ENCODE measurements around the gene SGPL1. TPM values are rescaled to one million over a fixed set of nuclear protein-coding genes. Genes with fewer than 3 reads are reported as not detected.

The SGPL1 gene
- total RNA-seq, 1 donor from 2014 or later: 51.5 TPM

DNA sequence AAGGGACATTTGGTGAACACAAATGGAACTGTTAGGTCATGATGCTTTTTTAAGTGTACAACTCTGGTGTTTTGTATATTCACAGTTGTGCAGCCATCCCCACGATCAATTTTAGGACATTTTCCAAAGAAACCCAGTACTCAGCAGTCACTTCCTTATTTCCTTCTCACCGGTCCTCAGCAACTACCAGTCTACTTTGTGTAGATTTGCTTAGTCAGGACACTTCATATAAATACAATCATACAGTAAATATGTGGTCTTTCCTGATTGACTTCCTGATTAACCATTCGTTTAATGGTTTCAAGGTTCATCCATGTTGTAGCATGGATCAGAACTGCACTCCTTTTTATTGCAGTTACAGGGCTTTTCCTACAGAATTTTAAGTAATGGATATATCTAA is 14.4 kb downstream of the SGPL1 start:
- no peaks in the 10 kb centered on the region for H3K27me3 ChIP-seq
- no peaks in the 10 kb centered on the region for H3K27me3 Mint-ChIP-seq (ENCODE audit: insufficient read depth, low read depth)
- H3K9me3 ChIP-seq (ENCODE audit: low read depth): no peaks in the 10 kb centered on the region
- no peak overlapping the region for H3K27ac ChIP-seq
- H3K9me3 Mint-ChIP-seq: no peaks in the 10 kb centered on the region
- H3K36me3 Mint-ChIP-seq: peaks cover 25% of the 10 kb centered on the region
- no peak overlapping the region for H3K9ac ChIP-seq
- no peaks in the 10 kb centered on the region for H3F3A ChIP-seq (ENCODE audit: low read depth)
- H3K79me2 ChIP-seq (ENCODE audit: low read depth): peaks cover 71% of the 10 kb centered on the region
- no peak overlapping the region for H2AFZ ChIP-seq (replicated peaks)
- H3K4me3 ChIP-seq: no peak overlapping the region
- no peak for DNase-seq (ENCODE audit: low spot score)
- peaks cover 32% of the 10 kb centered on the region for H4K20me1 ChIP-seq (ENCODE audit: low read depth)
- no peak overlapping the region for H3K4me3 Mint-ChIP-seq
- no peak overlapping the region for H3K27ac Mint-ChIP-seq
- peaks cover 4% of the 10 kb centered on the region for H3K36me3 ChIP-seq
- H3K4me1 ChIP-seq: no peaks in the 10 kb centered on the region
- H3K4me1 Mint-ChIP-seq: no peaks in the 10 kb centered on the region
- H3K4me2 ChIP-seq: no peak overlapping the region
- TF ChIP-seq EZH2 (IDR thresholded peaks at IDR 0.05): no peak
- TF ChIP-seq EZH2phosphoT487 (IDR thresholded peaks at IDR 0.05): no peak
- TF ChIP-seq, protein P1, sequence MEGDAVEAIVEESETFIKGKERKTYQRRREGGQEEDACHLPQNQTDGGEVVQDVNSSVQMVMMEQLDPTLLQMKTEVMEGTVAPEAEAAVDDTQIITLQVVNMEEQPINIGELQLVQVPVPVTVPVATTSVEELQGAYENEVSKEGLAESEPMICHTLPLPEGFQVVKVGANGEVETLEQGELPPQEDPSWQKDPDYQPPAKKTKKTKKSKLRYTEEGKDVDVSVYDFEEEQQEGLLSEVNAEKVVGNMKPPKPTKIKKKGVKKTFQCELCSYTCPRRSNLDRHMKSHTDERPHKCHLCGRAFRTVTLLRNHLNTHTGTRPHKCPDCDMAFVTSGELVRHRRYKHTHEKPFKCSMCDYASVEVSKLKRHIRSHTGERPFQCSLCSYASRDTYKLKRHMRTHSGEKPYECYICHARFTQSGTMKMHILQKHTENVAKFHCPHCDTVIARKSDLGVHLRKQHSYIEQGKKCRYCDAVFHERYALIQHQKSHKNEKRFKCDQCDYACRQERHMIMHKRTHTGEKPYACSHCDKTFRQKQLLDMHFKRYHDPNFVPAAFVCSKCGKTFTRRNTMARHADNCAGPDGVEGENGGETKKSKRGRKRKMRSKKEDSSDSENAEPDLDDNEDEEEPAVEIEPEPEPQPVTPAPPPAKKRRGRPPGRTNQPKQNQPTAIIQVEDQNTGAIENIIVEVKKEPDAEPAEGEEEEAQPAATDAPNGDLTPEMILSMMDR (IDR thresholded peaks at IDR 0.05): no peak

DNA sequence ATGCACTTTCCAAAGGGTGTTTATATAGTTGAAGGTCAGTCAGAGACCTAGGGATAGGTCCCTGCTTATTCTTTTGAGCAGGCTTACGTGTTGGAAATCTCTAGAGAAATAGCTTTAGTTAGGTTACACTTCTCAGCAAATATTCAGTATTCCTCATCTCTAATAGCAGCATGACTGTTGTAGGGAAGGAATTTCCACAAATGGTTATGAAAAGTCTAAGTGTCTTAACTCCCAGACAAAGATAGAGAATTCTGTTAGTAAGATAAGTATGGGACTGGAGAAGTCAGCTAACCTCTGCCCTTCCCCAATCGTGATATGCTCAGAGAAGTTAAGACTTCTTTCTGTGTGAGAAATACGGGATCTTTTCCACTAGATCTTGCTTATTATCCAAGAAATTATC is 16.5 kb downstream of the SGPL1 start:
- Mint-ChIP-seq H3K36me3 (peaks cover 27% of the 10 kb centered on the region), H3K27ac (no peak overlapping the region), H3K4me1 (no peaks in the 10 kb centered on the region), H3K27me3 (ENCODE audit: insufficient read depth, low read depth) (no peaks in the 10 kb centered on the region), H3K4me3 (no peak overlapping the region), H3K9me3 (peaks cover 2% of the 10 kb centered on the region)
- Histone ChIP-seq H4K20me1 (ENCODE audit: low read depth) (peaks cover 32% of the 10 kb centered on the region), H3K9me3 (ENCODE audit: low read depth) (no peaks in the 10 kb centered on the region), H3K36me3 (no peaks in the 10 kb centered on the region), H3K79me2 (ENCODE audit: low read depth) (peaks cover 69% of the 10 kb centered on the region), H3K4me2 (no peak overlapping the region), H2AFZ (replicated peaks) (no peak overlapping the region), H3K4me1 (no peaks in the 10 kb centered on the region), H3K9ac (no peak overlapping the region), H3K27ac (no peak overlapping the region), H3K27me3 (no peaks in the 10 kb centered on the region), H3F3A (ENCODE audit: low read depth) (no peaks in the 10 kb centered on the region), H3K4me3 (no peak overlapping the region)
- DNase-seq (ENCODE audit: low spot score): no peak
- TF ChIP-seq, protein P1 (IDR thresholded peaks at IDR 0.05): no peak

DNA sequence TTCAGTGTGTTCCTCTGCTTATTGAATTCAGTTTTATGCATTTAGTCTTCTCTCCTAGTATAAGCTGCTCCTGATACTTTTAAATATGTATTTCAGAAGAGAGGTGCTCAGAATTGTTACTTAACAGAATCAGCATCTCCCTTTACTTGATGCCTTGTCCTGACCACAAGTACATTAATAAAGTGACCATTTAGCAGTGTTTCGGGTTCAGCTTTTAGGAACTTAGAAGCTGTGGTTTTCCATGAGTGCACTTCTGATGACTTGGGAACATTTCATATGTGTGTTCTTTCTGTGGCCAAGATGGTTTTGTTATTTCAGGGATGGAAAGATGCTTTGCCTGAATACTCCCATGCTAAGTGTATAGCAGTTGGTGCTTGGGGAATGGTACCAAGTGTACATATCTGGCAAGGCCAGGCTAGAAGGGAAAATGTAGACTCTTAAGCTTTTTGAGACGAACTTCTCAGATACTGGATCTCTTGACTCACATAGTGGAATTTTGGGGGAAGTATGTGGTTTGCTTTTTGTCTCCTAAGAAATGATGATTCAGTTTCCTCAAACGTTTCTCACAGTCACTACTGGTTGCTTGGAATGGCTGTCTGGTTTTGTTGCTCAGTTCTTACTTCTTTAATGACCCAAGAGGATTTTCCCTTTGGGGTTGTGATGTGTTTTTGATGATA is 17.2 kb downstream of the SGPL1 start:
- no peak overlapping the region for H3K4me2 ChIP-seq
- Mint-ChIP-seq H3K4me3 (no peak overlapping the region), H3K27me3 (ENCODE audit: insufficient read depth, low read depth) (no peaks in the 10 kb centered on the region), H3K27ac (no peak overlapping the region), H3K36me3 (peaks cover 35% of the 10 kb centered on the region), H3K9me3 (peaks cover 9% of the 10 kb centered on the region), H3K4me1 (no peaks in the 10 kb centered on the region)
- H4K20me1 ChIP-seq (ENCODE audit: low read depth): peaks cover 24% of the 10 kb centered on the region
- H3K27me3 ChIP-seq: no peaks in the 10 kb centered on the region
- no peaks in the 10 kb centered on the region for H3F3A ChIP-seq (ENCODE audit: low read depth)
- H3K27ac ChIP-seq: no peak overlapping the region
- DNase-seq (ENCODE audit: low spot score): no peak
- peaks cover 65% of the 10 kb centered on the region for H3K79me2 ChIP-seq (ENCODE audit: low read depth)
- H3K9ac ChIP-seq: no peak overlapping the region
- H2AFZ ChIP-seq (replicated peaks): no peak overlapping the region
- H3K36me3 ChIP-seq: no peaks in the 10 kb centered on the region
- no peaks in the 10 kb centered on the region for H3K4me1 ChIP-seq
- no peak for TF ChIP-seq EZH2 (IDR thresholded peaks at IDR 0.05)
- TF ChIP-seq EZH2phosphoT487 (IDR thresholded peaks at IDR 0.05): no peak
- H3K4me3 ChIP-seq: no peak overlapping the region
- H3K9me3 ChIP-seq (ENCODE audit: low read depth): no peaks in the 10 kb centered on the region

DNA sequence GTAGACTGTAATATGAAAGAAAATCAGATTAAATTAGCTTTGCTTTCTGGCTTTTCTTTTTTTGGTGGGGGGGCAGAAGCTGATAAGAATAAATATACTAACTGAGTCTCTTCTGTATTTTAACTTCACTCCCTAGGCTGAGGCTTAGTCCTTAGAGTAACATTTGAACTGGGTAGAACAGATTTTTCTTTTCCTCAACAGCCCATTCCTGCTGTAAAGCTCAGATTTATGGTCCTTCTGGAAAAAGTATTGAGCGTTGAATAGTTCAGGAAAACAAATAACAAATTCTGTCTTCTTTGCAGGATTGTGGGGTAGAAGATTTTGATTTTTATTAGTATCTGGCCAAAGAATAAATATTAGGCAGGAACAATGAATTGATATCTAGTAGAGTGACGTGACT is 17.9 kb downstream of the SGPL1 start:
- no peaks in the 10 kb centered on the region for H3K9me3 ChIP-seq (ENCODE audit: low read depth)
- no peaks in the 10 kb centered on the region for H3K36me3 ChIP-seq
- Mint-ChIP-seq H3K27ac (no peak overlapping the region), H3K4me1 (no peaks in the 10 kb centered on the region), H3K4me3 (no peak overlapping the region), H3K27me3 (ENCODE audit: insufficient read depth, low read depth) (no peaks in the 10 kb centered on the region), H3K9me3 (peaks cover 9% of the 10 kb centered on the region), H3K36me3 (peaks cover 38% of the 10 kb centered on the region)
- no peak overlapping the region for H3K27ac ChIP-seq
- no peak for DNase-seq (ENCODE audit: low spot score)
- H3K4me1 ChIP-seq: no peaks in the 10 kb centered on the region
- TF ChIP-seq, protein P1 (IDR thresholded peaks at IDR 0.05): no peak
- TF ChIP-seq EZH2 (IDR thresholded peaks at IDR 0.05) (no peak), EZH2phosphoT487 (IDR thresholded peaks at IDR 0.05) (no peak)
- H3K4me2 ChIP-seq: no peak overlapping the region
- H2AFZ ChIP-seq (replicated peaks): no peak overlapping the region
- H3K79me2 ChIP-seq (ENCODE audit: low read depth): peaks cover 59% of the 10 kb centered on the region
- H3F3A ChIP-seq (ENCODE audit: low read depth): no peaks in the 10 kb centered on the region
- H3K9ac ChIP-seq: no peak overlapping the region
- peaks cover 18% of the 10 kb centered on the region for H4K20me1 ChIP-seq (ENCODE audit: low read depth)
- no peak overlapping the region for H3K4me3 ChIP-seq
- H3K27me3 ChIP-seq: no peaks in the 10 kb centered on the region

Data from neural progenitor cell (in vitro differentiated cells).